Fibroblast of lung (primary cell): ENCODE data around the gene MARK3.

Experiments
- EZH2 ChIP-seq: IDR thresholded peaks from 2 replicates; pipeline ENCODE4 v1.5.1; 2012; ENCODE audit warnings: low read length, control low read depth, mild to moderate bottlenecking; ENCODE audit errors: missing control alignments
- TF ChIP-seq, protein P1 (sequence below), 2 donors: IDR thresholded peaks in 1 of 2; conservative IDR thresholded peaks in 1 of 2; 1 replicate in 1 of 2; 2 replicates in 1 of 2; pipeline ENCODE4 v1.5.1; 2011 to 2012; ENCODE audit warnings: low read length in 2 of 2, control low read depth in 1 of 2, inconsistent platforms in 1 of 2, low read depth in 1 of 2, mild to moderate bottlenecking in 1 of 2

DNA sequence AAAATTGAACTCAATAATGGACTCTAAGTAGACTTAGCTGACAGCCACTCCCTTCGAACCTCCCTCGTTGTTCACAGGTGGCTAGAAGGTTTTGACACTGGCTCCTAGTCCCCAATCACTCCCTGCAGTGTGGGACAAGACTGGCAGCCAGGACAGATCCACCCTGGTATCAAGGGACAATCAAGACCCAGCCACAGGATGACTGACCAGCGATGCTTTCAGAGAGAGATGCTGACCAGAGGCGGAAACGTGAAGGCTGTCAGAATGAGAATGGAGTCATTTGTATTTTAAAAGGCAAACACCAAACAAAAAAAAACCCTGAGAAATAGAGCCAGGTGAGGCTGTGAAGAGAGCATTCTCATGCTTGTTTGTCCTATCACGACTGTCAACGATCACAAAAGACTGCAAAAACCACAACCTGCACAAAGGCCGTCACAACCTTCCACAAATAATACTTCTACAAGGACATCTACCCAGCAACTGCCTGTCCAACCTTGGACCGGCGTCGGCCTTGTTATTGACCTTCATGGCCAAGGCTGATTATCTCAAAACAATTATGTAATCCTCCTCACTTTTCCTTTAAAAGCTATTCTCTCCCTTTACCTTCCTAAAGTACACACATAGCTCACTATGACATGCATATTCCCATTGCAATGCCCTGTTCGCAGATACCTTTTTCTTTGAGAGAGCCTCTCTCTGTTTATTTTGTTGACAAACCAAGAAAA is 38.0 kb upstream of the MARK3 start:
- no peak for TF ChIP-seq EZH2
- TF ChIP-seq, protein P1, sequence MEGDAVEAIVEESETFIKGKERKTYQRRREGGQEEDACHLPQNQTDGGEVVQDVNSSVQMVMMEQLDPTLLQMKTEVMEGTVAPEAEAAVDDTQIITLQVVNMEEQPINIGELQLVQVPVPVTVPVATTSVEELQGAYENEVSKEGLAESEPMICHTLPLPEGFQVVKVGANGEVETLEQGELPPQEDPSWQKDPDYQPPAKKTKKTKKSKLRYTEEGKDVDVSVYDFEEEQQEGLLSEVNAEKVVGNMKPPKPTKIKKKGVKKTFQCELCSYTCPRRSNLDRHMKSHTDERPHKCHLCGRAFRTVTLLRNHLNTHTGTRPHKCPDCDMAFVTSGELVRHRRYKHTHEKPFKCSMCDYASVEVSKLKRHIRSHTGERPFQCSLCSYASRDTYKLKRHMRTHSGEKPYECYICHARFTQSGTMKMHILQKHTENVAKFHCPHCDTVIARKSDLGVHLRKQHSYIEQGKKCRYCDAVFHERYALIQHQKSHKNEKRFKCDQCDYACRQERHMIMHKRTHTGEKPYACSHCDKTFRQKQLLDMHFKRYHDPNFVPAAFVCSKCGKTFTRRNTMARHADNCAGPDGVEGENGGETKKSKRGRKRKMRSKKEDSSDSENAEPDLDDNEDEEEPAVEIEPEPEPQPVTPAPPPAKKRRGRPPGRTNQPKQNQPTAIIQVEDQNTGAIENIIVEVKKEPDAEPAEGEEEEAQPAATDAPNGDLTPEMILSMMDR (conservative IDR thresholded peaks at IDR 0.05 in 1 of 2, IDR thresholded peaks at IDR 0.05 in 1 of 2; ENCODE audit: low read depth in 1 of 2, low read length in 2 of 2): no peak
